GM13977 (cell line): Measurements from ENCODE around the gene RAD52.

ENCODE experiments used
- DNase-seq: peaks from one replicate; pipeline ENCODE4 v3.0.0; 2012; ENCODE audit warnings: low spot score
- CTCF ChIP-seq: IDR thresholded peaks from 2 replicates; pipeline ENCODE4 v1.5.1; 2012; ENCODE audit warnings: mild to moderate bottlenecking, control low read depth; ENCODE audit not compliant: insufficient read depth; ENCODE audit errors: extremely low read depth, missing control alignments
- in situ Hi-C: fragments of 300-500 bp; cut with MboI; formaldehyde crosslinking; loops from one replicate; pipeline ENCODE4 v1.12.0; 2022; ENCODE audit warnings: low sequenced_read_pairs, low pct_unique_long_range_greater_than_20kb, mixed read lengths, inconsistent platforms; ENCODE audit not compliant: unreplicated experiment

The RAD52 gene

DNA sequence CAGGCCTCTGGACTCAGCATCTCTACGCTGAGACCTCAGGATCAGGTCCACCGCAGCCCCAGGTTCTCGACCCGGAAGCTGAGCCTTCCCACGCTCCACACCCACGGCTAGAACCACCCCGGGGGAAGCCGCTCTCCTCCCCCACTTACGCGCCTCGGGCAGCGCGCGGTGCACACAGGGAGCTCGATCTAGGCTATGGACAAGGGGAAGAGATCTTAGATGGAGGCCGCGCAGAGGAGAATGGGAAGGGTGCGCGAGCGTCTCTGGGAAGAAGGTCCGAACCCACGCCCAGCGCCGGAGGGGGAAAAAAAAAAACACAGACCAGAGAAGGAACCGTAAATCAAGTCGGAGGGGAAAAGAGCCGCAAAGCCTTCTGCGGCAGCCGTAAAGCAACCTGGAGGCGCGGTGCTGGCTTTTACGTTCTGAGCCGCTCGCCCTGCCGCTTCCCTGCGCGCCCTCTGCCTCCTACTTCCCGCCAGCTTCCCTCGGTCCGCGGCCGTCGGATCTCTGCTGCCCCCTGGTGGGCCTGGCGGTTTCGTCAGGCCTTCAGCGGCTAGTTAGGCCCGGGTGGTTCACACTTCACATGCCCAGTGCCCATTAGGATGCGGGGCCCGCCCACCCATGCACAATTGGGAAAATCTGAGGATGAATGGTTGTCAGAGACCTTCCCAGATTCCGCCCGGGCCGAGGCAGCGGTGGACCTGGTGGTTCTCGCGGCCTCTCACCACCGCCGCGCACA, at the start of gene RAD52:
Gene RAD52 (minus strand): TSS at position 242 of the 739 bp plus-strand sequence. CDS start 16,636 bp downstream, outside the sequence.
- DNase-seq, result peak; percentile 88
- in situ Hi-C loops, result loop anchor here (25.0 kb wide), 1 partner anchor 387 kb away; no protein-coding TSS in a partner anchor
- TF ChIP-seq CTCF, result peak; percentile 94

DNA sequence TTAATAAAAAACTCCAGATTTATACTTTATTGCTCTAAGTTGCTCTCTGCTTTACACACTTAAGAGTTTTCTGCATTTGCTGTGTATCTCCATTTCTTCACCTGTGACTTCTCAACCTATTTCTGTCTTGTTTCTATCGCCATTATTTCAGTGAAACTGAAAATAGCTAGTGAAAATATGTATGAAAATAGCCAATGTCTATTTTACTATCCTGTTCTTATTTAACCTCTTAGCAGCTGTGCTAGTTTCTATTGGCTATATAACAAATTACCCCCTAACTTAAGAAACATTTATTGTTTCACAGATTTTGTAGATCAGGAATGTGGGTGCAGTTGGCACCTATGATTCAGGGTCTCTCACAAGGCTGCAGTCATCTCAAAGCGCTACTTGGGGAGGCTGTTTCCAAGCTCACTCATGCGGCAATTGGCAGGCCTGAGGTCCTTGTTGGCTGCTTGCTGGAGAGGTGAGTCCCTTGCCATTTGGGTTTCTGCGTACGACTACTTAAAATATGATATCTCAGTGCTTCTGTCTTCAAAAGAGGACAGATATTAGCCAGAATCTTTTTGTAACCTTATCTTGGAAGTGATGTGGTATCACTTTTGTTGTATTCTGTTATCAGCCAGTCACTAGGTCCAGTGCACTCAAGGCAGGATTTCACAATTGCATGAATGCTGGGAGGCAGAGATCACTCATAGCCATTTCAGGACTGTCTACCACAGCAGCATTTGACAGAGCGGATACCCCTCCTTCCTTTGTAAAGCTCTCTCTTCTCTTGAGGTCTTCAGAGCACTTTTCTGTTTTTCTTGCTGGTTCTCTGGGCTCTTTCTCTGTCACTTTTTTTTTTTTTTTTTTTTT, 48.8 kb upstream of the RAD52 start:
- DNase-seq, result peak; percentile 66
- TF ChIP-seq CTCF, result no peak
- in situ Hi-C loops, result no loop called here

- TF ChIP-seq CTCF, result no peak
- in situ Hi-C loops, result no loop called here
- DNase-seq, result no peak
Measured at GRCh38 chr12:997505-997904, 48.0 kb upstream of the RAD52 start.

DNA sequence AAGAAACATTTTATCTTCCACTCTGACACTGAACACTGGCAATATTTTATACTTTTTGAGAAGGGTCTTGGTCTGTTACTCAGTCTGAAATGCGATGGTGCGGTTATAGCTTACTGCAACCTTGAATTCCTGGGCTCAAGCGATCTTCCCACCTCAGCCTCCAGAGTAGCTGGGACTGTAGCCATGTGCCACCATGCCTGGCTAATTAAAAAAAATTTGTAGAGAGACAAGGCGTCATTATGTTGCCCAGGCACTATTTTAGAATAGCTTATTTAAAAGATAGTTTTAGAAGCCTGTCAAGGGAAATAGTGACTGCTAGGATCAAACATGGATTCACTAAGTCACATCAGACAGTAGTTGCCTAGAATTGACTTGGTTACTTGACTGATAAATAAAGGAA, 47.4 kb upstream of the RAD52 start:
- in situ Hi-C loops, result no loop called here

GRCh38 chr12:992647-993046, 43.2 kb upstream of the RAD52 start:
- no peak for DNase-seq
- no peak for TF ChIP-seq CTCF
- in situ Hi-C loops, result no loop called here

More for the DNA sequence above, 47.4 kb upstream of the RAD52 start:
- TF ChIP-seq CTCF, result no peak
- no peak for DNase-seq

DNA sequence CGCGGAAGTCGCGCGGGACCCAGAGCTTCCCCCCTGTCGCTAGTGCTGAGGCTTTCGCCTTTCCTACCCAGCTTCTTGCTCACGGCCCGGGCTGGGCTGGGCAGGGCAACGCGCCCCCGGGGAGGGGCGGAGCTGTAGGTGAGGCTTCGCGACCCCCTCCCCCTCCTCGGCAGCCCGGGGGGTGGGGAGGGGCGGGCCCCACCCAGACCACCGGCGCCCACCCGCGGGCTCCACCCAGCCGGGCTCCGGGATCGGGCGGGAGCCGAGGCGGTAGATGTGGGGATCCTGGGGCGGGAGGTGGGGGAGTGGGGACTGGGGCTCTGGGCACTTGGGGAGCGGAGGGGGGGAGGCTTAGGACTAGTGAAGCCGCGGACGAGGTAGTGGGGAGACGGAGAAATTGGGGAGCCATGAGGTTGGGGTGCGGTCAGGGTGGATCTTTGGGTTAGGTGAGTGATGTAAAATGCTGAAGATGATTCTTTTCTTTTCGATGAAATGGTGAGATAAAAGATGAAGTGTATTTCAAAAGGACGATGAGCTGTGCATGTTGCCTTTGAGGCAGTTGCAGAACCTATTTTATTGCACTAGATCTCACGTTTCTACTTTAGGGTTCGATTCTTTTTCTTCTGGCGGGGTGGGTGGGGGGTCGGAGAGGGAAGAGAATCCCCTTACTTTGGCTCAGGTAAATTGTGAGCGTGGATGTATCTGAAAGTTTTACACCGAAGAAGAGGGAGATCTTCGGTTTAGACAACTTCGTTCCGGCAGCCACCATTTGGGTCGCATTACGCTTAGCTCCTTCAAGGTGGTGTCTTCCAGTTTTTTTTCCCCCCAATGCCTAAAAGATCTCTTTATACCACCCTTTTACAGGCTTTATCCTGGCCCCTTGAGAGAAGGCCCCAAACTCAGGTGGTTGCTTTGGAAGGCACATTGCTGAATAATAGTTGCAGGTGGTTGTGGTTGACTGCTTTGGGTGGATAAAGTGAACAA, 42.1 kb upstream of the RAD52 start:
- no peak for DNase-seq
- no peak for TF ChIP-seq CTCF
- in situ Hi-C loops, result no loop called here
